Stimulated activated CD4-positive, alpha-beta T cell treated with anti-CD3 and anti-CD28 coated beads, Interleukin-4, amount 100 ng/mL, for 48 hours (primary cell): ENCODE data around the gene PROSER2.
"Not testable (repeated sequence)": the region's sequence is repeated elsewhere in the genome, so short reads cannot be mapped to it uniquely, and the experiment has no call there.

ENCODE experiments used
- DNase-seq, 2 donors: peaks; one replicate each; pipeline ENCODE4 v3.0.0-alpha.2; 2020; ENCODE audit warnings: low read depth in 2 of 2

PROSER2 gene

GRCh38 chr10:11835061-11835460, 11.9 kb downstream of the PROSER2 start:
- no peak for DNase-seq

GRCh38 chr10:11835704-11836103, 12.5 kb downstream of the PROSER2 start:
- no peak for DNase-seq

- no peak for DNase-seq
Observed at GRCh38 chr10:11837372-11838161, 14.4 kb downstream of the PROSER2 start.

- no peak for DNase-seq
Observed at GRCh38 chr10:11838298-11838852, 15.2 kb downstream of the PROSER2 start.

GRCh38 chr10:11841375-11841774, 18.2 kb downstream of the PROSER2 start:
- DNase-seq, result no peak

GRCh38 chr10:11842411-11842810, 19.3 kb downstream of the PROSER2 start:
- no peak for DNase-seq

GRCh38 chr10:11845113-11845512, 22.0 kb downstream of the PROSER2 start:
- DNase-seq, result no peak

- DNase-seq, result no peak
Observed at GRCh38 chr10:11846542-11846941, 23.4 kb downstream of the PROSER2 start.

GRCh38 chr10:11849277-11849676, 26.1 kb downstream of the PROSER2 start:
- no peak for DNase-seq

GRCh38 chr10:11849911-11850310, 26.8 kb downstream of the PROSER2 start:
- no peak for DNase-seq

- no peak for DNase-seq
Observed at GRCh38 chr10:11851910-11852309, 28.8 kb downstream of the PROSER2 start.

GRCh38 chr10:11852637-11853036, 29.5 kb downstream of the PROSER2 start:
- not testable (repeated sequence) for DNase-seq

GRCh38 chr10:11853468-11853867, 30.3 kb downstream of the PROSER2 start:
- DNase-seq, result no peak

- DNase-seq, result no peak
Observed at GRCh38 chr10:11854301-11854700, 31.1 kb downstream of the PROSER2 start.

GRCh38 chr10:11856089-11856488, 32.9 kb downstream of the PROSER2 start:
- DNase-seq, result no peak

GRCh38 chr10:11856678-11857077, 33.5 kb downstream of the PROSER2 start:
- DNase-seq, result no peak

- no peak for DNase-seq
Observed at GRCh38 chr10:11858093-11858492, 34.9 kb downstream of the PROSER2 start.

- DNase-seq, result no peak
Observed at GRCh38 chr10:11861341-11861740, 38.2 kb downstream of the PROSER2 start.

GRCh38 chr10:11861811-11862428, 38.8 kb downstream of the PROSER2 start:
- no peak for DNase-seq

- peak; percentile 21 to 56 for DNase-seq
Observed at GRCh38 chr10:11863353-11864109, 40.4 kb downstream of the PROSER2 start.

- DNase-seq, result no peak
Observed at GRCh38 chr10:11864727-11865126, 41.6 kb downstream of the PROSER2 start.

GRCh38 chr10:11865561-11865960, 42.4 kb downstream of the PROSER2 start:
- no peak for DNase-seq
